Endothelial cell (in vitro differentiated cells): ENCODE results near the gene DYNC1LI2. TPM values are rescaled to one million over a fixed set of nuclear protein-coding genes. Genes with fewer than 3 reads are reported as not detected.
A peak's percentile ranks its signal among the peaks of the same experiment; 100 is the strongest.

ENCODE experiments used
- DNase-seq: peaks from one replicate; pipeline ENCODE4 v3.0.0; 2021; ENCODE audit warnings: low spot score
- H3K27ac Mint-ChIP-seq: one replicate; pipeline ENCODE4 v1.8.0; 2021; ENCODE audit warnings: mixed read lengths, inconsistent platforms; ENCODE audit not compliant: unreplicated experiment
- H3K27me3 Mint-ChIP-seq: one replicate; pipeline ENCODE4 v1.8.0; 2021; ENCODE audit warnings: mild to moderate bottlenecking, moderate library complexity, mixed read lengths, inconsistent platforms; ENCODE audit not compliant: unreplicated experiment
- H3K36me3 Mint-ChIP-seq: one replicate; pipeline ENCODE4 v1.8.0; 2021; ENCODE audit warnings: mild to moderate bottlenecking, low read depth, mixed read lengths, inconsistent platforms; ENCODE audit not compliant: unreplicated experiment
- H3K4me1 Mint-ChIP-seq: one replicate; pipeline ENCODE4 v1.8.0; 2021; ENCODE audit warnings: mild to moderate bottlenecking, mixed read lengths, inconsistent platforms; ENCODE audit not compliant: unreplicated experiment
- H3K4me3 Mint-ChIP-seq: one replicate; pipeline ENCODE4 v1.8.0; 2021; ENCODE audit warnings: mild to moderate bottlenecking, mixed read lengths, inconsistent platforms; ENCODE audit not compliant: unreplicated experiment
- H3K9me3 Mint-ChIP-seq: one replicate; pipeline ENCODE4 v1.8.0; 2021; ENCODE audit warnings: mixed read lengths, inconsistent platforms; ENCODE audit not compliant: unreplicated experiment
- total RNA-seq: library from RNA; stranded (reverse); fragmentation: NEBNext Ultra II Directional; extraction: Animal tissue kit (Norgen Biotek cat#: 25700); gene quantifications from one replicate; pipeline ENCODE4 v1.2.1, GENCODE V29; 2021; ENCODE audit not compliant: unreplicated experiment
- TF ChIP-seq, protein P1 (sequence below): fragments of 200-600 bp; sonication (generic); IDR thresholded peaks from one replicate; pipeline ENCODE4 v1.5.0; 2021; ENCODE audit warnings: antibody characterized with exemption; ENCODE audit not compliant: unreplicated experiment

Gene DYNC1LI2
- total RNA-seq, 1 donor from 2014 or later: 138 TPM

DNA sequence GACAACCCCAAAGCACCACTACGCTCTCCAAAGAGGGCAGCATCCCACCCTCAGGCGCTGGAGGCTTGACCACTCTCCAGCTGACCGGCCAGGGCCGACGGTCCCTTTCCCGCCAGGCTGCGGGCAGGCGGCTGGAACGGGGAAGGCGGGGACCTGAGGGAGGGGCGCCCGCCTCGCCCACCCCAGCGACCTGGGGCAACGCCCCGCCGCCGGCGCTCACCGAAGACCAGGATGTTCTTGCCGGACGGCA, 431 bp downstream of the DYNC1LI2 start:
- Mint-ChIP-seq H3K27me3 (peaks cover 4% of the 10 kb centered on the region), H3K36me3 (peaks cover 15% of the 10 kb centered on the region), H3K4me3 (peak overlapping the region; percentile 95), H3K4me1 (peaks cover 18% of the 10 kb centered on the region), H3K9me3 (no peaks in the 10 kb centered on the region), H3K27ac (no peak overlapping the region)
- DNase-seq: peak; percentile 30
- TF ChIP-seq, protein P1, sequence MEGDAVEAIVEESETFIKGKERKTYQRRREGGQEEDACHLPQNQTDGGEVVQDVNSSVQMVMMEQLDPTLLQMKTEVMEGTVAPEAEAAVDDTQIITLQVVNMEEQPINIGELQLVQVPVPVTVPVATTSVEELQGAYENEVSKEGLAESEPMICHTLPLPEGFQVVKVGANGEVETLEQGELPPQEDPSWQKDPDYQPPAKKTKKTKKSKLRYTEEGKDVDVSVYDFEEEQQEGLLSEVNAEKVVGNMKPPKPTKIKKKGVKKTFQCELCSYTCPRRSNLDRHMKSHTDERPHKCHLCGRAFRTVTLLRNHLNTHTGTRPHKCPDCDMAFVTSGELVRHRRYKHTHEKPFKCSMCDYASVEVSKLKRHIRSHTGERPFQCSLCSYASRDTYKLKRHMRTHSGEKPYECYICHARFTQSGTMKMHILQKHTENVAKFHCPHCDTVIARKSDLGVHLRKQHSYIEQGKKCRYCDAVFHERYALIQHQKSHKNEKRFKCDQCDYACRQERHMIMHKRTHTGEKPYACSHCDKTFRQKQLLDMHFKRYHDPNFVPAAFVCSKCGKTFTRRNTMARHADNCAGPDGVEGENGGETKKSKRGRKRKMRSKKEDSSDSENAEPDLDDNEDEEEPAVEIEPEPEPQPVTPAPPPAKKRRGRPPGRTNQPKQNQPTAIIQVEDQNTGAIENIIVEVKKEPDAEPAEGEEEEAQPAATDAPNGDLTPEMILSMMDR: no peak

DNA sequence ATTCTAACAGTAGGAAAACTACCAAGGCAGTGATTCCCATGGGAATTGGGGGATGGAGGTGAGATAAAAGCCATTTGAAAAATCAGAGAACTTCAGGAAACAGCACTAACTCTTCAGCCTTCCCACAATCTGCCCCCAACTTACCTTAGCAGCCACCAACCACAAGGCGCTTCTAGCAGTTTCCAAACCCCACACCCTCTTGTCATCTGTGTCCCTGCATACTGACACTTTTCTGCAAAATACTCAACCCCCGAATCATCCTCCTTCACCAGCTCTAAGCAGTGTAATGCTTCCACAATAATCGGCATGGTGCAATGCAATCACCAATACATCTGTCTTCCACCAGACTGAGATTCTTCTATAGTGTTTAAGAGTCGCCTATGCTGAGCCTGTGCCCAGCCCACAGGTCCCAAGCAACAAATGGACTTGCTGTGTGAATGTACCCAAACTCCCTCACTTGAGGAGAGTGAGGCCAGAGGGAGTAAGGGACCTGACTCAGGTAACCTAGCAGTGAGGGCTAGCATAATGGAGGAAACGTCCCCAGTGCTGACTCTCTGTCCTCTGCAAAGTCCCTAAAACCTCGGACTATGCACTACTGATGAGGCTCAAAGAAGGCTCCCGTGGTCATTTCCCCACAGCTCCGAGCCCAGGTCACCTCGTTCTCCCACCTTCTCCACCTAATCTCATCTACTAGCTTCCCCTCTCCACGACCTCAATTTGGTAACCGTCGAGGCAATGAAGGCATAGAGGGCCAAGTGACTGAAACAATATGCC, 943 bp downstream of the DYNC1LI2 start:
- Mint-ChIP-seq H3K4me3 (peak overlapping the region; percentile 95), H3K27ac (peak overlapping the region; percentile 24), H3K27me3 (peaks cover 4% of the 10 kb centered on the region), H3K36me3 (peaks cover 16% of the 10 kb centered on the region), H3K4me1 (peaks cover 18% of the 10 kb centered on the region), H3K9me3 (no peaks in the 10 kb centered on the region)
- TF ChIP-seq, protein P1: no peak
- DNase-seq: no peak

DNA sequence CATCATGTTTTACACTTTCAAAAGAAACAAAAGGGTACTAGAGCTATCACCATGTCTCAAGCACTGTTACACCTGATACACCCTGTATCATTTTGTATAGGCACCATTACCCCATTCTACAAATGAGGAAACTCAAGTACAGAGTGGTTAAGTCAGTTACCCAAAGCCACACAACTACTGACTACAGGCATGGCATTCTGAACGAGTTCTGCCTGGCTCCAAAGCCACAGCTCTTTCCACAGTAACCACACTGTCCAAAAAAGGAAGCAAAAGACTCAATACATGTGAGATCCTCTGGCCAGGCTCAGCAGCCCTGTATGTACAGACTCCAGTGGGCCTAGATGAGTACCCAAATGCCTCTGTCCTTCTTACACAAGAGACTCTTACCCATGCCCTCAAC, 4.7 kb downstream of the DYNC1LI2 start:
- no peak overlapping the region for H3K27ac Mint-ChIP-seq
- peaks cover 20% of the 10 kb centered on the region for H3K36me3 Mint-ChIP-seq

DNA sequence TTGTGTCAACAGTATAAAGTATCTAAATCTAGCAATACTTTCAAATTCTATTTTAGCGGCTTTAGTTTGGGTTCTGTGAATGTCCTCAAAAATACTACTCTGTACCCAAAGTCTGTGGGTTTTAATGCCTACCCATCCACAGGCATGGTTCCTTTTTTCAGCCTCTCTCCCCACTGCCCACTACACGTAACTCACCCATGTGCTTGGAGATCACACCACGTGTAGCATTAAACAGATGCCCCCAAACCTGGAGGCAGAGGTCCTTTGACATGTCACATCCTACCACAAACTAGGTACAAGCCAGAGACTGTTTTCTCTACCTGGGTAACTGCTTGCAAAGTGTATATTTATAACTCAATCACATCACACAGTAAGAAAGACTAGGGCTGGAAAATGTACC, 5.4 kb downstream of the DYNC1LI2 start:
- no peaks in the 10 kb centered on the region for H3K27me3 Mint-ChIP-seq
- no peak overlapping the region for H3K4me3 Mint-ChIP-seq
- DNase-seq: no peak
- peaks cover 20% of the 10 kb centered on the region for H3K36me3 Mint-ChIP-seq
- peaks cover 24% of the 10 kb centered on the region for H3K4me1 Mint-ChIP-seq
- TF ChIP-seq, protein P1: no peak
- no peaks in the 10 kb centered on the region for H3K9me3 Mint-ChIP-seq
- peak overlapping the region; percentile 48 for H3K27ac Mint-ChIP-seq

More for the DNA sequence above, 4.7 kb downstream of the DYNC1LI2 start:
- Mint-ChIP-seq H3K4me3 (no peak overlapping the region), H3K9me3 (no peaks in the 10 kb centered on the region), H3K4me1 (peaks cover 19% of the 10 kb centered on the region), H3K27me3 (no peaks in the 10 kb centered on the region)
- TF ChIP-seq, protein P1: no peak
- DNase-seq: no peak

DNA sequence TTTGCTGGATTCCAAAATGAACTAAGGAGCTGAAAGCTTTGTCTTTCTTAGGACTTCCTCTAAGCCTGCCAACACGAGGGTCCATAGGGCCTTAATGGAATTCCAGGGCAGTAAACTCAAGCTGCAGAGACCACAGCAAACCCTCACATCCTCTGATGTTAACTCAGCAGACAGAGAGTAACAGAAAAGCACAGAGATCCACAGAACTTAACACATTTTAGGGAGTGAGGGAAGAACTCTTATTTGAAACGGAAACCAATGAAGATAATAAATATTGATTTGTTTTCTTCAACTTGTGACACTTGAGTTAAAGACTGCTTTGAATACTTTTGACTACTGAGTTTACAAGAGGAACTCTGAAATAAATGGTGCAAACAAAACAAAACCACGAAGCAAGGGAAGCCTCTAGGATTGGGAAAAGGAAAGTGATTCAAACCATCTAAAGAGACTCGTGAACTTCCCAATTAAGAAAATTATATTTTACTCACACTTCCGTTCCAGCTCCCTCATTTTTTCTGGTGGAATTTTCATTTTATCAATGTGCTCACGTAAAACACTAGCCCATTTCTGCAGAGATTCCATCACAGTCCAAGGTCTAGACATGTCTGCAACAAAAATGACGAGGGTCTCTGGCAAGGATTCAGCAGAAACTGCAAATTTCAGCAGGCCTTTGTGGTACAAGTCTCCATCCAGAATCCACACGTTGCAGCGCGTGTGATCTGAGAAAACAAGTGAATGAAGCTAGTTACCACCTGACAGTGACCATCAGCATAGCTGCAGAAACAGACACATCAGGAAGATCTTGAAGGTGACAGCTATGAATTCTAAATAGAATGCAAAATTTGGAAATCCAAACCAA, 9.2 kb downstream of the DYNC1LI2 start:
- Mint-ChIP-seq H3K27ac (peak overlapping the region; percentile 92), H3K36me3 (peaks cover 24% of the 10 kb centered on the region), H3K27me3 (peaks cover 3% of the 10 kb centered on the region), H3K9me3 (no peaks in the 10 kb centered on the region), H3K4me1 (peaks cover 20% of the 10 kb centered on the region), H3K4me3 (no peak overlapping the region)
- TF ChIP-seq, protein P1: no peak
- DNase-seq: no peak
